Ovary (tissue), 3 donors: ENCODE data around the gene GRM6.

Experiments used
- CTCF ChIP-seq, 3 donors: fragments of 450-650 bp in 2 of 3; fragments of 200-600 bp in 1 of 3; IDR thresholded peaks; one replicate each; pipeline versions ENCODE4 v1.5.1 to v1.8.0; 2016 to 2022; ENCODE audit warnings: antibody characterized with exemption in 3 of 3, mild to moderate bottlenecking in 1 of 3
- EP300 ChIP-seq: sonication (generic); formaldehyde crosslinking; IDR thresholded peaks from one replicate; pipeline ENCODE4 v1.6.1; 2017; ENCODE audit warnings: antibody characterized with exemption
- POLR2A ChIP-seq: fragments of 450-650 bp; IDR thresholded peaks from one replicate; pipeline ENCODE4 v1.6.1; 2017; ENCODE audit warnings: antibody characterized with exemption, mild to moderate bottlenecking, moderate library complexity
- donor health status: DM: no; HTN: no; CAD: no.

- TF ChIP-seq CTCF (IDR thresholded peaks at IDR 0.05), result no peak
- no peak for TF ChIP-seq POLR2A
- no peak for TF ChIP-seq EP300
Measured at GRCh38 chr5:178991190-178992145, 3.7 kb downstream of the GRM6 start.
